Parathyroid adenoma (tissue), 2 donors: ENCODE measurements around the gene SPATA13.
"Not testable (repeated sequence)": the region's sequence is repeated elsewhere in the genome, so short reads cannot be mapped to it uniquely, and the experiment has no call there.

Experiments used
- H2AFZ ChIP-seq: fragments of 300-600 bp; sonication (generic); one replicate; pipeline ENCODE4 v1.7.0; 2017; ENCODE audit warnings: antibody characterized with exemption, mild to moderate bottlenecking
- H3K27ac ChIP-seq: fragments of 300-600 bp; sonication (generic); one replicate; pipeline ENCODE4 v1.7.0; 2017
- H3K27me3 ChIP-seq: fragments of 300-600 bp; sonication (generic); one replicate; pipeline ENCODE4 v1.7.0; 2017; ENCODE audit warnings: low read length; ENCODE audit not compliant: control insufficient read depth, insufficient read depth
- H3K36me3 ChIP-seq: fragments of 300-600 bp; sonication (generic); one replicate; pipeline ENCODE4 v1.7.0; 2017; ENCODE audit warnings: low read length; ENCODE audit not compliant: control insufficient read depth, insufficient read depth
- H3K4me1 ChIP-seq: fragments of 300-600 bp; sonication (generic); one replicate; pipeline ENCODE4 v1.7.0; 2017; ENCODE audit warnings: control low read depth
- H3K4me2 ChIP-seq: fragments of 300-600 bp; sonication (generic); one replicate; pipeline ENCODE4 v1.7.0; 2017; ENCODE audit warnings: low read length
- H3K4me3 ChIP-seq: fragments of 300-600 bp; sonication (generic); one replicate; pipeline ENCODE4 v1.7.0; 2017; ENCODE audit warnings: low read depth, low read length
- H3K79me2 ChIP-seq: fragments of 300-600 bp; sonication (generic); one replicate; pipeline ENCODE4 v1.7.0; 2017; ENCODE audit warnings: control low read depth
- H3K9ac ChIP-seq: fragments of 300-600 bp; sonication (generic); one replicate; pipeline ENCODE4 v1.7.0; 2017; ENCODE audit warnings: mild to moderate bottlenecking
- H3K9me3 ChIP-seq: fragments of 300-600 bp; sonication (generic); one replicate; pipeline ENCODE4 v1.7.0; 2017; ENCODE audit warnings: low read length; ENCODE audit not compliant: control insufficient read depth
- TF ChIP-seq, protein P1 (sequence below): fragments of 300-600 bp; sonication (generic); IDR thresholded peaks from one replicate; pipeline ENCODE4 v1.7.0; 2017; ENCODE audit warnings: antibody characterized with exemption, mild to moderate bottlenecking
- donor health status: primary hyperparathyroidism.

The SPATA13 gene

GRCh38 chr13:24348797-24349515 is 188.4 kb downstream of the SPATA13 start:
- Histone ChIP-seq H2AFZ (no peak overlapping the region), H3K27ac (no peak overlapping the region), H3K36me3 (no peaks in the 10 kb centered on the region), H3K9ac (no peak overlapping the region), H3K79me2 (no peaks in the 10 kb centered on the region), H3K9me3 (no peaks in the 10 kb centered on the region), H3K4me2 (no peak overlapping the region), H3K27me3 (no peaks in the 10 kb centered on the region), H3K4me3 (no peak overlapping the region), H3K4me1 (no peaks in the 10 kb centered on the region)
- TF ChIP-seq, protein P1, sequence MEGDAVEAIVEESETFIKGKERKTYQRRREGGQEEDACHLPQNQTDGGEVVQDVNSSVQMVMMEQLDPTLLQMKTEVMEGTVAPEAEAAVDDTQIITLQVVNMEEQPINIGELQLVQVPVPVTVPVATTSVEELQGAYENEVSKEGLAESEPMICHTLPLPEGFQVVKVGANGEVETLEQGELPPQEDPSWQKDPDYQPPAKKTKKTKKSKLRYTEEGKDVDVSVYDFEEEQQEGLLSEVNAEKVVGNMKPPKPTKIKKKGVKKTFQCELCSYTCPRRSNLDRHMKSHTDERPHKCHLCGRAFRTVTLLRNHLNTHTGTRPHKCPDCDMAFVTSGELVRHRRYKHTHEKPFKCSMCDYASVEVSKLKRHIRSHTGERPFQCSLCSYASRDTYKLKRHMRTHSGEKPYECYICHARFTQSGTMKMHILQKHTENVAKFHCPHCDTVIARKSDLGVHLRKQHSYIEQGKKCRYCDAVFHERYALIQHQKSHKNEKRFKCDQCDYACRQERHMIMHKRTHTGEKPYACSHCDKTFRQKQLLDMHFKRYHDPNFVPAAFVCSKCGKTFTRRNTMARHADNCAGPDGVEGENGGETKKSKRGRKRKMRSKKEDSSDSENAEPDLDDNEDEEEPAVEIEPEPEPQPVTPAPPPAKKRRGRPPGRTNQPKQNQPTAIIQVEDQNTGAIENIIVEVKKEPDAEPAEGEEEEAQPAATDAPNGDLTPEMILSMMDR, result no peak

- H3K27ac ChIP-seq, H3K9me3 ChIP-seq, H2AFZ ChIP-seq, H3K4me3 ChIP-seq, H3K9ac ChIP-seq, H3K4me2 ChIP-seq, H3K36me3 ChIP-seq, H3K27me3 ChIP-seq, H3K4me1 ChIP-seq, H3K79me2 ChIP-seq: not testable (repeated sequence)
Observed at GRCh38 chr13:24349778-24350664, 189.5 kb downstream of the SPATA13 start.

GRCh38 chr13:24351423-24351822 is 190.9 kb downstream of the SPATA13 start:
- Histone ChIP-seq H2AFZ (no peak overlapping the region), H3K9ac (no peak overlapping the region), H3K36me3 (no peaks in the 10 kb centered on the region), H3K4me1 (no peaks in the 10 kb centered on the region), H3K4me2 (no peak overlapping the region), H3K4me3 (no peak overlapping the region), H3K79me2 (no peaks in the 10 kb centered on the region), H3K27ac (no peak overlapping the region), H3K9me3 (no peaks in the 10 kb centered on the region), H3K27me3 (no peaks in the 10 kb centered on the region)
- TF ChIP-seq, protein P1, result no peak

DNA sequence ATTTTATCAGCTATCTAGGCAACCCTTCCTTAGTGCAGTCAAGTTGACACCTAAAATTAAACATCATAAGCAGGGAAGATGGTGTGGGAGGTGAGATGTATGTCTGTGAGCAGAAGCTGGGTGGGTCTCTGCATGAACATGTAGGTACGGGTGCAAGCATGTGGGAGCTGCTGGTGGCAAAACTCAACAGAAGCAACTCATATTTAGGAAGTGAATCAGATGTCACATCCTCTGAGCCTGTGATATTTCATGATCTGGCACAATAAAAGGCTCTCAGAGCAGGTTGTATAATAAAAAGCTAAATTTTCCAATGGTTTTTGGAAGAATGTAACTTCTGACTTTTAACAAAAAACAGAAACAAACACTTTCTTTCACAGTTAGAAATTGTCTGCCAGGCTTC is 193.2 kb downstream of the SPATA13 start:
- H3K36me3 ChIP-seq, result no peaks in the 10 kb centered on the region
- no peak overlapping the region for H3K9ac ChIP-seq
- no peak overlapping the region for H3K27ac ChIP-seq
- no peak overlapping the region for H3K4me2 ChIP-seq
- no peak overlapping the region for H2AFZ ChIP-seq
- TF ChIP-seq, protein P1, result no peak
- no peaks in the 10 kb centered on the region for H3K27me3 ChIP-seq
- H3K4me3 ChIP-seq, result no peak overlapping the region
- no peaks in the 10 kb centered on the region for H3K4me1 ChIP-seq
- no peaks in the 10 kb centered on the region for H3K9me3 ChIP-seq
- H3K79me2 ChIP-seq, result no peaks in the 10 kb centered on the region

- H3K4me3 ChIP-seq, result no peak overlapping the region
- TF ChIP-seq, protein P1, result no peak
- no peak overlapping the region for H2AFZ ChIP-seq
- no peaks in the 10 kb centered on the region for H3K79me2 ChIP-seq
- H3K27ac ChIP-seq, result no peak overlapping the region
- no peaks in the 10 kb centered on the region for H3K27me3 ChIP-seq
- H3K4me1 ChIP-seq, result no peaks in the 10 kb centered on the region
- no peak overlapping the region for H3K9ac ChIP-seq
- H3K36me3 ChIP-seq, result no peaks in the 10 kb centered on the region
- no peak overlapping the region for H3K4me2 ChIP-seq
- H3K9me3 ChIP-seq, result no peaks in the 10 kb centered on the region
Observed at GRCh38 chr13:24355103-24355502, 194.6 kb downstream of the SPATA13 start.
